Gastrocnemius medialis (tissue), 4 donors: Measurements from ENCODE around the gene DIP2B.

Experiments used
- POLR2A ChIP-seq, 2 donors: fragments of 450-650 bp; IDR thresholded peaks; one replicate each; pipeline ENCODE4 v1.6.1; 2017; ENCODE audit warnings: antibody characterized with exemption in 2 of 2, mild to moderate bottlenecking in 2 of 2, moderate library complexity in 2 of 2
- TF ChIP-seq, protein P1 (sequence below), 5 experiments: fragments of 450-650 bp in 3 of 5; fragments of 200-600 bp in 2 of 5; sonication (generic) in 2 of 5; IDR thresholded peaks in 4 of 5; conservative IDR thresholded peaks in 1 of 5; 1 replicate in 4 of 5; 2 replicates in 1 of 5; pipeline ENCODE4 v1.5.1; 2016 to 2019; ENCODE audit warnings: antibody characterized with exemption in 5 of 5, mild to moderate bottlenecking in 3 of 5, moderate library complexity in 3 of 5

DNA sequence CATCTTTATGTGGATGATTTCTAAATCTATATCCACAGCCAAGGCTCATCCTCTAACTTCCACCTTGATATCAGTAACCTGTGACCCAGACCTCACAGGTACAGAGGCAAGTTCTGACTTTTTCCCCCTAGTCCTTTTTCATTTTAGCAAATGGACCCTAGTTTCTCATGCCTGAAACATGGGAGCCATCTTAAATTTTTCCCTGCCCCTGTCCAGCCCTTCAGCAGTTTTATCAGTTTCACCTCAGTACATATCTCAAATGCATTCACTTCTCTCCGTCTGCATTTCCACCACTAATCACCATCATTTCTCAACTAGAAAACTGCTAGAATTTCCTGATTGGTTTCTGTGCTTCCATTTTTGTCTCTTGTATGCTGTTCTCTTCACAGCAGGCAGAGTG, 79.3 kb downstream of the DIP2B start:
- TF ChIP-seq, protein P1, sequence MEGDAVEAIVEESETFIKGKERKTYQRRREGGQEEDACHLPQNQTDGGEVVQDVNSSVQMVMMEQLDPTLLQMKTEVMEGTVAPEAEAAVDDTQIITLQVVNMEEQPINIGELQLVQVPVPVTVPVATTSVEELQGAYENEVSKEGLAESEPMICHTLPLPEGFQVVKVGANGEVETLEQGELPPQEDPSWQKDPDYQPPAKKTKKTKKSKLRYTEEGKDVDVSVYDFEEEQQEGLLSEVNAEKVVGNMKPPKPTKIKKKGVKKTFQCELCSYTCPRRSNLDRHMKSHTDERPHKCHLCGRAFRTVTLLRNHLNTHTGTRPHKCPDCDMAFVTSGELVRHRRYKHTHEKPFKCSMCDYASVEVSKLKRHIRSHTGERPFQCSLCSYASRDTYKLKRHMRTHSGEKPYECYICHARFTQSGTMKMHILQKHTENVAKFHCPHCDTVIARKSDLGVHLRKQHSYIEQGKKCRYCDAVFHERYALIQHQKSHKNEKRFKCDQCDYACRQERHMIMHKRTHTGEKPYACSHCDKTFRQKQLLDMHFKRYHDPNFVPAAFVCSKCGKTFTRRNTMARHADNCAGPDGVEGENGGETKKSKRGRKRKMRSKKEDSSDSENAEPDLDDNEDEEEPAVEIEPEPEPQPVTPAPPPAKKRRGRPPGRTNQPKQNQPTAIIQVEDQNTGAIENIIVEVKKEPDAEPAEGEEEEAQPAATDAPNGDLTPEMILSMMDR (IDR thresholded peaks at IDR 0.05 in 4 of 5, conservative IDR thresholded peaks at IDR 0.05 in 1 of 5) = no peak
- TF ChIP-seq POLR2A (IDR thresholded peaks at IDR 0.05) = no peak
